ENCODE results near the gene POLE.

POLE gene

DNA sequence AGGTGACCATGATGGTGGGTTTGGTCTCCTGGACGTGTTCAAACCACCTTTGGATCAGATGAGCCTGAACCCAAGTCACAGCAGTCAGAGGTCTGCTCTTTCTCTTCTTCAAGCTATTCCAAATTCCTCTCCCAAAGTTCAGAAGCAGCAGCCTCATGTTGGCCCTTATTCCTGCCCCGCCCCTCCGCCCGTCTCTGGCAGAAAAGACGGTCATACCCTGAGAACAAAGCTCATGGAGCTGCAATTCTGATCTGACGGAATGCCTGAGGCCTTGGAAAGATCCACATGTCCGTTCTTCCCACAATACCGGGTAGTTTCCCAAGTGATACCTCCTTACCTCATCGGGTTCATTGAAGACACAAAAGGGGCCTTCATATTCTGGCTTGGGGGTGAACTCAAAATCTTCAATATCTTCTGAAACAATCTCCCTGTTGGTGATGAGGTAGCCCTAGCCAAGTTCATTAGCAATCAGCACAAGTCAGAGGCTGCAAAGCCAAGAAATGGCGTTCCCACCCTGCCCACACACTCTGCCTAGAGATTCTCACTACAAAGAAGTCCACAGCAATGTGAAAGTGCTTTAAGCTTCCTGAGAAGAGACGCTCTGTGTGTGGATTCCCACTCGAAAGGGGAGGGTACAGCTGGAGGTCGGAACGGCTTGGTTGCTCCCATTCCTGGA, 11.2 kb downstream of the POLE start:
- no peak for DNase-seq (ENCODE audit: low read depth)

DNA sequence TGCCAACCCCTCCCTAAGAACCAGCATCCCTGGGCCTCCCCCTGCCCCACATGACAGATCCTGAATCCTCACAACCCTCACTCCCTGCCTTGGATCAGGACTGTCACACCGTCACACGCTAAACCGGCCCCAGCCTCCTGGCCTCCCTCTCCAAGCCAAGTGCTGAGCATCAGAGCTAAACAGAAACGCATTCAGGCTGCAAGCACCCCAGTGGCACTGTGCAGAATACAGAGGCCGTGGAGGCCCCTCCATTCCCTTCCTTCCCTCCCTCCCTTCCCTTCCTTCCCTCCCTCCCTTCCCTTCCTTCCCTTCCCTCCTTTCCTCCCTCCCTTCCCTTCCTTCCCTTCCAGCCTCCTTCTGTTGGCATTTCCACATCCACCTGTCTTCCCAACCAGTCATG, 12.6 kb downstream of the POLE start:
- DNase-seq (ENCODE audit: low read depth), result no peak

DNA sequence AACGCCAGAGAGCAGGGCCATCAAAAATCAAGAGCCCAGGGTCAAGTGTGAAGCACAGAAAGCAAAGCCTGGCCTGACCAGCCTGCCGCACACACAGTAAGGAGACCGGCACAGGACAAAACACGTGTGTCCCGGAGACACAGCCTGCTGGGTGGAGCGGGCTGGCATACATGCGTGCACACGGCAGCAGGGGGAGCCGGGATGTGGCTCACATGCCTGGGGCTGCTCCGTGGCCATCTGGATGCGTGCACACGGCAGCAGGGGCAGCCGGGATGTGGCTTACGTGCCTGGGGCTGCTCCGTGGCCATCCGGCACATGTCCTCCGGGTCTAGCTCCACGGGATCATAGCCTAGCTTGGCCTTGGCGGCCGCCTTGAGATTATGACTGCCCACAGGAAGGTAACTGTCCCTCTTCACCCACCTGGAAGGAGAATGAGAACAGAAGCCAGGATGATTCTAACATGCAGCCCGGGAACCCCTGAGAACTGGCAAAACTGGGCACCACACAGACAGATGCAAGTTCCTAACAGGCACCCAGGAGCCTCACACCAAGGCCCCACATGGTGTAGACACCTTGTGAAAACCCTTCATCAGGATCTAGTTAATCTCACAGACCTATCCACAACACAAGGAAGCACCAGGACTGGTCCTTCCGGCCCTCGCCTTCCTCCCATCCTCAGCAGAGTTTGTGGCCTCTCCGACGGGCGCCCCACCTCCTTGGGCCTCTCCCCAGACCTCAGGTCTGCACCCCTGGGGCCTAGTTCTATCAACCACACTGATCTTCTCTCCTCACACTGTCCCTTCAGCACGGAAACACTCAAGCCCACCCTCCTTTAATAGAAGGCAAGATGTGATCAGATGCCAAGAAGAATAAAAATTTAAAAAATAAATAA, 13.6 kb downstream of the POLE start:
- DNase-seq (ENCODE audit: low read depth), result no peak

DNA sequence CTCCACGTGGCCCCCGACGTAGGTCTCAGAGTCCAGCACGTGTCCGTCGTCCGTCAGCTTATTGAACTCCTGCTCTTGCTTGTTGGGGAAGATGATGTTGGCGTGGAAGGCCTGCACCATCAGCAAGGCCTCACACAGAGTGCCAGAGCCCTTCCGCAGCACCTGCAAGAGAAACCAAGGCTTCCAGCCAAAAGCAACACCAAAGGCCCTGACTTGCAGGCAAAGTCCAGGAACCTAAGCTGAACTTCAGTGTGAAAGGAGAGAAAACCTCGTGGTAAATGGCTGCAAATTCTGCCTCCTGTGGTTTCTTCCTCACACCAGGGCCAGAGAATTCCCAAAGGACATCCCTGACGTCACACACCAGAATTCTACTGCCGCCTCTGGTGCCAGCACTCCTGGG, 14.5 kb downstream of the POLE start:
- DNase-seq (ENCODE audit: low read depth), result no peak

DNA sequence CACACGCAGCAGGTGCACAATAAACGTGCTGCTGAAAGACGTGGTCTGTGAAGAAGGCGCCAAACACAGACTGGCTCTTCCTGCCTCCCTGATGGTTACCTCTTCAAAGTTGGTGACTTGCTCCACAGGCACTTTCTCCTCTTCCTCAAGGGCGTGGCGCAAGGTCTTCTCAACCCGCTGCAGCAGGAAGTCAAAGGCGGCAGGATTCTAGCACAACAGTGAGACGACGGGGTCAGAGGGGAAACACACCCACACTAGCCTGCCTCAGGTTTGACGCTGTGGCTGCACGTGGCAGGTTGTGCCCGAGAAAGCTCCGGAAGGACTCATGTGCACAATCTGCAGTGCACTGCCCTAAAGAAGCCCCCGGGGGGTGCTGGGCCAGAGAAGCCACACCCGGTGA, 15.0 kb downstream of the POLE start:
- no peak for DNase-seq (ENCODE audit: low read depth)

DNA sequence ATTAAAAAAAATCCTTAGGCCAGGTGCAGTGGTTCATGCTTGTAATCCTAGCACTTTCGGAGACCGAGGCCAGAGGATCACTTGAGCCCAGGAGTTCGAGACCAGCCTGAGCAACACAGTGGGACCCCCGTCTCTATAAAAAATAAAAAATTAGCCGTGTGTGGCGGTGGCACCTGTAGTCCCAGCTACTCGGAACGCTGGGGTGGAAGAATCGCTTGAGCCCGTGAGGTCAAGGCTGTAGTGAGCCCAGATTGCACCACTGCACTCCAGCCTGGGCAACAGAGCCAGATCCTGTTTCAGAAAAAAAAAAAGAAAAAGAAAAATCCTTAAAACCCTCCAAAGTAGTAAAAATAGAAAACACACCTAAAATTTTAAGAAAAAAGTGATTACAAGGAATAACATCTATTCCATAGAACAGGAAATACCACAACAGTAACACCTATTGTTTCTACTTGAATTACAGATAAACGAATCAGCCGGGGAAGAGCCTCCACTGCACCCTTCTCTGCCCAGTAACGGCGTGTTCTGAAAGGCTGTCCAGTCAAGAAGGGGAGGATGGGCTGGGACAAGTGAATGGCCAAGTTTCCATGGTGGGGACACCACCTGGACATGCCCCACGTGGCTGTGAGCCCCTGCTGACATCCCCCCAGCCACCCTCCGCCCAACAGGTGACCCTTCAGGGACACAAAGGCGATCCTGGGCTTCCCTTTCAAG, 17.8 kb downstream of the POLE start:
- DNase-seq (ENCODE audit: low read depth), result no peak

DNA sequence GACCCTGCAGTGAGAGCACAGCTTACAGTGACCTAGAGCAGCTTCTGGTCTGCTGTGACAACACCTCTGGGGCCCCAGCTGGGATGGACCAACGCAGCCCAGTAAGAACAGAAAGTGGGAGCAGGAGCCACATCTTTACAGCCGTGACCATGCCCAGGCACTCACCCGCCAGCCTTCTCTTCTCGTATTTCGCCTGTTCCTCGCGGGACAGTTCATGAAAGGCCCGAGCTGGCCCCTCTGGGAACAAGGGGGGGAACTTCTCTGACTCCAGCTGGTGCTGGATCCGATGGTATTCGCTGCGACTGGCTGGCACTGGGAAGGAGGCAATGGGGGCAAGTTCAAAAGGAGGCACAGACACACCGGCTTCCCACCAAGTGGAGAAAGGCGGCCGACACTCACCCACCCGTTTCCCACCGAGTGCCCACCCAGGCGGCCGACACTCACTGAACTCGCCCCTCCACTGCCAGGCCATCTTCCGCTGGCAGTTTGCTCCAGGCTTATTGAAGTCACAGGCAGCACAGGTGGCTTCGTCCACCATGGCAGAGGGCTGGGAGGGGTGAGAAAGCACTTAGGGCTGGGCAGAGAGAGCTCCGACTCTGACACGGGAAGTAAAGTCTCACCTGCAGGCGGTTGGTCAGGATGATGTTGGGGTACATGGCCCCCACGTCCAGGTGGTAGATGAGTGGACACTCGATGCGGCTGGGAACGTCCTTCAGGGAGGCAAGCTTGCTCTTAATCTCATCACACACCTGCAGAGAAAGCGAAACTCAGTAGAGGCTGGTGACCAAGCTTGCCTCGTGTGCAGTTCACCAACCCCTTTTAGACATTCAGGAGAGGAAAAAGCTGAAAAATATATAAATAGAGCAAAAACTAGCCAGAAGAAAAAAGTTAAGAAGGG, 18.7 kb downstream of the POLE start:
- DNase-seq (ENCODE audit: low read depth), result no peak

DNA sequence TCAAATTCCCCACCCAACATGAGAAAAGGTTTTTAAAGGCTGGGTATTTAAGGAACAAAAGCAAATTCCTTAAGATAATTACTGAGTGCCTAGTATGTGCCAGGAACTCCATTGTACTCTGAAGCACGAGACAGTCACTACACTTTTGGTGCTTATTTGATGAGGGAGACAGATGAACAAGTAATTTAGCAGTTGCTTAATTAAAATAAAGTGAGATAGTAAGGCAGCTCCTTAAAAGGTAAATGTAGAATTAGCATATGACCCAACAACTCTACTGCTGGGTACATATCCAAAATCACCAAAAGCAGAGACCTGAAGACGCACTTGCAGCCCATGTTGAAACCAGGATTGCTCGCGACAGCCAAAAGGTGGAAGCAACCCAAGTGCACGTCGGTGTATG, 21.3 kb downstream of the POLE start:
- no peak for DNase-seq (ENCODE audit: low read depth)

DNA sequence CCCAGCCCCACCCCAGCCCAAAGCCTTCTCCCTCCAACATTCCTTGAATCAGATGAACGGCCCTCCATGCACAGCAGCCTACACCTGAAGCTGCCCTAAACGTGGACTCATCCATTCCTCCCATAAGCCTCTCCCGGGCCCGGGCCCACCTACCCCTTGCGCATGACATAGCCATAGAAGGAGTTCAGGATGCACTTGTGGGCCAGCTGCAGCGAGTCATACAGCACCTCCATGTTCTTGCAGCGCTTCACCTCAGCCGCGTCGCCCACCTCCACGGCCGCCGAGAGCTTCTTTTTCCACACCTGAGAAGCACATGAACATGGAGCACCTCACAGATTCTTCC, 22.0 kb downstream of the POLE start:
- DNase-seq (ENCODE audit: low read depth), result no peak

DNA sequence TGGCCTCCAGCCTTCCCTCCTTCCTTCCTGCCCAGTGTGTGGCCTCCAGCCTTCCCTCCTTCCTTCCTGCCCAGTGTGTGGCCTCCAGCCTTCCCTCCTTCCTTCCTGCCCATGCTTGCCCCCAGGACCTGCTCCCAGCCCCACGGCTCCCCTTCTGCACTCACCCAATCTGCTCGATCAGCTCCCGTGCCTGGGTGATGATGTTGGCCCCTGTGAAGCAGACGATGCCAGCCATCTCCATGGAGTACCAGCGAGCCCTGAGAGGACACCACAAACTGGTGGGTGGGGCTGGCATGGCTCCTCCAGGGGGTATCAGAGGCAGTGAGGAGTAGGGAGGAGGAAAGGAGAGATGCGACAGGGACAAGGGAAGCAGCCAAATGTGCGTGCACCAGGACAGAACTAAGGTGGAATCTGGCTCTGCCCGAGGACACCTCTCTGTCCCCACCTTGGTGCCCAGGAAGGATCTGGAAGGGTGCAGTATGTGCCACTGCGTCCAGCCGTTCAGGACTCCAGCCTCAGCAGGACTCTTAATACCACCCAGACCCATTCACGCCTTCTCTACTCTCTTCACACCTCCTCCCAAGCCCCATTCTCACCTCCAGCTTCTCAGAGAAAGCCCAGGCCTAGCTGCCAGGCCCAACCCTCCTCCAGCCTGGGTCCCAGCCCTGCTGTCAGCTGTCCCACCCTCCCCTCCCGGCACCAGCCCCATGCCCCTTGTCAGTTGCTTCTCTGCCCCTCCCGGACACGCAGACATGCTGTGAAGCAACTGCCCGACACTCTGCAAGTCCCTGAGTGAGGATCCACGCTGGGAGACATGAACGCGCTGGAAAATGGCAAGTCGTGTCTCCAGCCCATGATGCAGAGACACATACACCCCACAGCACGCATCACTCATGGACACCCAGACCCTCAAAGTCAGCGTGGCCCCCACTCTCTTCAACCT, 22.7 kb downstream of the POLE start:
- DNase-seq (ENCODE audit: low read depth), result no peak

DNA sequence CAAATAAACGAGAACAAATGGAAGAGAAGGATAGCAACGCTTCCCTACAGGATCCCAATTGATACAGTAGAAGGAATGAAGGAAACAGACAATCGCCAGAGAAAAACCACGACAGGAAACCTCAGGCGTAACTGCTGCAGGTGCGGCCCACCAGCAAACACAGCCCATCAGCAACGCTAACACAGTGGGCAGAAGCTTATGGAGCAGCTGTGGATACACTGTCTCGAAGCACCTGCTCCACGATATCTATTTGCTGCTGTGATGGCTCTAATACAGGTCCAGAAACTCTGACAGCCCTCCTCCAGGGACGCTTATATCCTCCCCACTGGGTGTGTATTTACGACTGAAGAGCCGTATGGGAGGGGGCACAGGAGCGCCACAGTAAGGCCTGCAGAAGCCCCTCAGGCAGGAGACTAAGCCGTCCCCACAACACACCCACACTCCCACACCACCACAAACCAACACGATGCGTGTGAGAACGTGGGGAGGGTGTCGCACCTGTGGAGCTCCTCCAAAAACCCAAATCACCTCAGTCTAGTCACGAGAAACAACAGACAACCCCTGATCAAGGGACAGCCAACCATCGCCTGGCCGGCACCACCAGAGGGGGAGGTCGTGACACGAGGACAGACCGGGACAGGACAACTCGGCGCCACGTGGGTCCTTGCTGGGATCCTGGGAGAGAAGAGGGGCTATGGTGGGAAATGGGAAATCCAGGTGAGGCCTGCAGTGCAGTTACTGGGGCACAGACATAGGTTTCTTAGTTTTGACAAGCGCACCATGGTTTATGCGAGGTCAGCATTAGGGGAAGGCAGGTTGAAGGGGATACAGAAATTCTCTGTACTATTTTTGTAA, 24.0 kb downstream of the POLE start:
- DNase-seq (ENCODE audit: low read depth), result no peak

DNA sequence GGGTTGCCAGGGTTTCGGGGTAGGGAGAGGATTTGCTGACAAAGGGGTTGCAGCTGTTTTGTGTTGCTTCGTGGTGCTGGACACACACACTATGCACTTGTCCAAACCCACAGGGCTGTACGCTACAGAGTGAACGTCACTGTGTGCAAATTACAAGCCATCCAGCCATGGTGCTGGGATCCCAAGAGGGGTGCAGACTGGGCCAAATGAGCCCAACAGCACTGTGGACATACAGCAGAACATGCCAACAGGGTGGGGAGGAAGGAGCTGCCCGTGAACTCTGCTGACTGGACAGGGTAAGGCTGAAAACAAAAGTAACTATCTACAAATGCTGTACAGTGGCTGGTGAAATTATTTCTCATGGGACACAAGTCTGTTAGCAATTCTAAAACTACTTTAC, 25.2 kb downstream of the POLE start:
- no peak for DNase-seq (ENCODE audit: low read depth)

DNA sequence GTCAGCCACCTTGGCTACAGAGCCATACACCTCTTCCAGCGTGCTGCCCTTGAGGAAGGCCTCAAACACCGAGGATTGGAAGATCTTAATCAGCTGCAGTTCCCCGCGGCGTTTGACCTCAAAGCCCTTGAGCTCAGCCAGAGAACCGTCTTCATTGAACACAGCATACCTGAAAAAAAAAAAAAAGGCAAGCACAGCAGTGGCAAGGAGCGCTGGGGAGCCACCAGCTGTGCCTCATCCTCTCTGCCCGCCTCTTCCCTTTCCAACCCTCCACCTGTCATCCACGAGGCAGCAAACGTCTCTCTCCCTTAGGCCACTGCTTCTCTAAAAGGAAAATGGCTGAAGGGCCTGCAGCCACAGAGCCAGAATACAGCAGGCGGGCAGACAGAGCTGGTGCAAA, 26.1 kb downstream of the POLE start:
- DNase-seq (ENCODE audit: low read depth), result no peak

DNA sequence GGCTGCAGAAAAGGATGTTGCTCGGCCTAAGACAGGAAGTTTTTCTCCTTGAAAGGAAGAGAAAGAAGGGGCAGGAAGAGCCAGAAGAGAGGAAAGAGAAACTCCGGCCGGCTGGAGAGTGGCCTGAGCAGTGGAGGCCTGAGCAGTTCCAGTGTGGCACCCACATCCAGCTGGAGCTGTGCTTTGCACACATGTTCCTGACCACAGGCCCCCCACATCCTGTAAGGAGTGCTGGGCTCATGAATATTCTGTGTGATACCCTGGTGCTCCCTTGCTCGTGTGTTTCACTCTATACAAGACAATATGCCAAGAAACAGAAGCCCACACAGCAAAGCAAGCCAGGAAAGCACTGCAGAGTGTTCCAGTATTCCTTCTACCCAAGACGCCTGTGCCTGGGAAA, 27.1 kb downstream of the POLE start:
- DNase-seq (ENCODE audit: low read depth), result no peak

DNA sequence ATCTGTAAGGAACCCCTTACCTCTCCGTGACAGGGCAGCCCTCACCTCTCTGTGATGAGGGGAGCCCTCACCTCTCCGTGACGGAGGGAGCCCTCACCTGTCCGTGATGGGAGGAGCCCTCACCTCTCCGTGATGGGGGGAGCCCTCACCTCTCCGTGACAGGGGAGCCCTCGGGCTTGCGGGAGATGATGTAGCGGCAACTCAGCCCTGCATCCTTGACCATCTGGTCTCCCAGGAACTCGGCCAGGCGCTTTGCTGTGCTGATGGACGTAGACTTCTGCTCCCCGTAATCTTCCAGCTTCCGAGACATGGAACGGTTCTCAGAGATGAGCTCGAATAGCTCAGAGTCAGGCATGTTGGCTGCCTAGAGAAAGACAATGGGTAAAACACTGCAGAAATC, 28.0 kb downstream of the POLE start:
- DNase-seq (ENCODE audit: low read depth), result no peak

DNA sequence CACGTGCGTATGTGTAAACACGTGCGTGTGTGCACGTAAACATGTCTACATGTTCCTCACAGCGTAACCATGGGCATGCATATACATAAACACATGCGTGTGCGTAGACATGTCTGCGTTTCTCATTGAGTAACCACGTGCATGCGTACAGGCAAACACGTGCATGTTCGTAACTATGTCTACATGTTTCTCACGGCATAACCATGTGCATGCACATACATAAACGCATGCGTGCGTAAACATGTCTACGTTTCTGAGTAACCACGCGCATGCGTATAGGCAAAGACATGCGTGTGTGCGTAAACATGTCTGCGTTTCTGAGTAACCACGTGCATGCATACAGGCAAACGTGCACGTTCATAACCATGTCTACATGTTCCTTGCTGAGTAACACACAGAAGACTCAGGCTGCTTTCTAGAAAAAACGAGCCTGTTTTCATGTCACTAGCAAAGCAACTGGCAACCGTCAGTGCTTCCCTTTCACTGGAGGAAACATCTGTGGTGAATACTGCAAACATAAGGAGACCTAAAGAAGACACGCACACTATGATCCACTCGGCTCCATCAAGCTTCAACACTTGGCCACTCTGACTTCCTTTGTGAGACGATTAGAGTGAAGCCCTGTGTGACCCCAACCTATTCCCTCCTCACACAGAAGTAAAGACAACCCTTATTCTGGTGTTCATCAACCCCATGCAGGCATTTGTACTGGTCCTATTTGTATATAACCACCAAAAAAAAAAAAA, 28.8 kb downstream of the POLE start:
- no peak for DNase-seq (ENCODE audit: low read depth)

DNA sequence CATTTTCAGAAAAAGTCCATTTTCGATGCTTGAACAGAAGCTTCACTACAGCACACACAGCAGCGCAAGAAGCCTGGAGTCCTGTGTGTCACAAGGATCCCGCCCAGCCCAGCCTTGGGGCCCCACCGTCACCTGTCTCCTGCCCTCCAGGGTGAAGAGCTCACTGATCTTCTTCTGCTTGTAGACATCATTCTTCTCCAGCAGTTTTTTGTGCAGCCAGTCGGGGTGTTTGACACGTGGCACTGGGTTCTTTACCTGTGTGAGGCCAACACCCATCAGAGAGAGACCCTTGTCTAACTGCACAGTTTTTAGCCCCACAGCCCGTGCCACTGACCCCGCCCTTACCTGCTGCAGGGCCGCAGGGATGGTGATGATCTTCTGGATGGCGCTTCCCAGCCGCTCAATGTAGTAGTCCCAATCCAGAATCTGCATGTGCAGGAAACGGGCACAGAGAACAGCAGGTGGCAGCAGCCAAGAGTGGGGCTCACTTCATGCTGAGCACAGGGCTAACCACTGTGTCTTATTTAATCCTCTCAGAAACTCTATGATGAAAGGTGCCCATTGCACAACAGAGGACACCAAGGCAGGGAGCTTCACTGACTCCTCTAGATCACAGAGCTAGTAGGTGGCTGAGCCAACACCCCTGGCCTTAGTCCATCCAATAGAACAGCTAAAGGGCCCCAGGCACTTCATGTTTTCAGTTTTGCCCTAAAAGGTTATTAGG, 30.0 kb downstream of the POLE start:
- DNase-seq (ENCODE audit: low read depth), result no peak

DNA sequence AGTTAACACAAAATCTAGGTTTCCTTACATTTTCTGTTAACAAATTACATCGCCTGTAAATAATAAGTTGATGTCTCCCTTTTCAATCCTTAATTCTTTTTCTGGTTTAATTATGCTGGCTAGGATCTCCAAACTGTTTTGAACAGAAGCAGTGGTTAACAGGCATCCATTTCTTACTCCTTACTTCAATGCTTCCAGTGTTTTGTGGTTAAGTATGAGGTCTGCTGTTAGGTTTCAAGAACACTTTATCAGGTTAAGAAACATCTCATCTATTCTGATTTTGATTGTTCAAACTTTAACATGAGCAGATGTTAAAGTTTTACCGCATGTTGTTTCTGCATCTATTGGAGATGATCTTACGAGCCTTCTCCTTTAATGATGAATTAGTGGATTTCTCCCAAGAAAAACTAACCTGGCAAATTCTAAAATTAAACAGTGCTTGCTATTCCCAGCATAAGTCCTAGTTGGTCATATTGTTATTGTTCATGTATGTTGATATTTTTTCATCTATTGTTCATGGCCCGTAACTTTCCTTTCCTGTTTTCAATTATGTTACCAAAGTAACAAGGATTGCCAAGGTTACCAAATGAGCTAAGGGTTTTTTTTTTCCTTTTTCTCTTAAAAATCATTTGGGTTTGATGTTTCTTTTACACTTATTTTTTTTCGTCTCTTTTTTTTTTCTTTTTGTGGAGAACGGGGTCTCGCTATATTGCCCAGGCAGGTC, 33.4 kb downstream of the POLE start:
- DNase-seq (ENCODE audit: low read depth), result no peak
